Fibroblast of lung (primary cell): ENCODE measurements around the gene SMAD4.

Source experiments
- EZH2 ChIP-seq: IDR thresholded peaks from 2 replicates; pipeline ENCODE4 v1.5.1; 2012; ENCODE audit warnings: low read length, control low read depth, mild to moderate bottlenecking; ENCODE audit errors: missing control alignments
- TF ChIP-seq, protein P1 (sequence below), 2 donors: IDR thresholded peaks in 1 of 2; conservative IDR thresholded peaks in 1 of 2; 1 replicate in 1 of 2; 2 replicates in 1 of 2; pipeline ENCODE4 v1.5.1; 2011 to 2012; ENCODE audit warnings: low read length in 2 of 2, control low read depth in 1 of 2, inconsistent platforms in 1 of 2, low read depth in 1 of 2, mild to moderate bottlenecking in 1 of 2

DNA sequence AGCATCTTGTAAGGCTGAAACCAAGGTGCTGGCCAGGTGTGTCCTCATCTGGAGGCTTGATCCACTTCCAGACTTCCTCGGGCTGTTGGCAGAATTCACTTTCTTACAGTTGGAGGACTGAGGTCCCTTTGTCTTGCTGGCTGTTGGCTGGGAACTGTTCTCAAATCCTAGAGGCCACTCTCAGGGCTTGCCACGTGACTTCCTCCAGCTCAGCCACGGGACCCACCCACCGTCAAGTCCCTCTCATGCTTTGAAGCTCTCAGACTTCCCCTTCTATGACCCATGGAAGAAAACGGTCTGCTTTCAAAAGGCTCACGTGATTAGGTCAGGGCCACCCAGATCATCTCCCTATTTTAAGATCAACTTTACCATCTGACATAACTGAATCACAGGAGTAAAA lies 77.1 kb downstream of the SMAD4 start:
- TF ChIP-seq, protein P1, sequence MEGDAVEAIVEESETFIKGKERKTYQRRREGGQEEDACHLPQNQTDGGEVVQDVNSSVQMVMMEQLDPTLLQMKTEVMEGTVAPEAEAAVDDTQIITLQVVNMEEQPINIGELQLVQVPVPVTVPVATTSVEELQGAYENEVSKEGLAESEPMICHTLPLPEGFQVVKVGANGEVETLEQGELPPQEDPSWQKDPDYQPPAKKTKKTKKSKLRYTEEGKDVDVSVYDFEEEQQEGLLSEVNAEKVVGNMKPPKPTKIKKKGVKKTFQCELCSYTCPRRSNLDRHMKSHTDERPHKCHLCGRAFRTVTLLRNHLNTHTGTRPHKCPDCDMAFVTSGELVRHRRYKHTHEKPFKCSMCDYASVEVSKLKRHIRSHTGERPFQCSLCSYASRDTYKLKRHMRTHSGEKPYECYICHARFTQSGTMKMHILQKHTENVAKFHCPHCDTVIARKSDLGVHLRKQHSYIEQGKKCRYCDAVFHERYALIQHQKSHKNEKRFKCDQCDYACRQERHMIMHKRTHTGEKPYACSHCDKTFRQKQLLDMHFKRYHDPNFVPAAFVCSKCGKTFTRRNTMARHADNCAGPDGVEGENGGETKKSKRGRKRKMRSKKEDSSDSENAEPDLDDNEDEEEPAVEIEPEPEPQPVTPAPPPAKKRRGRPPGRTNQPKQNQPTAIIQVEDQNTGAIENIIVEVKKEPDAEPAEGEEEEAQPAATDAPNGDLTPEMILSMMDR (conservative IDR thresholded peaks at IDR 0.05 in 1 of 2, IDR thresholded peaks at IDR 0.05 in 1 of 2; ENCODE audit: low read depth in 1 of 2, low read length in 2 of 2) = no peak
- TF ChIP-seq EZH2 = no peak
